NCI-H2171 treated with DMSO at 0.1 percent for 48 hours (cell line): Measurements from ENCODE around the gene OR52E6.

Experiments
- DNase-seq: peaks from one replicate; lab custom pipeline; 2025; lab: John Stamatoyannopoulos, UW

Gene OR52E6

DNA sequence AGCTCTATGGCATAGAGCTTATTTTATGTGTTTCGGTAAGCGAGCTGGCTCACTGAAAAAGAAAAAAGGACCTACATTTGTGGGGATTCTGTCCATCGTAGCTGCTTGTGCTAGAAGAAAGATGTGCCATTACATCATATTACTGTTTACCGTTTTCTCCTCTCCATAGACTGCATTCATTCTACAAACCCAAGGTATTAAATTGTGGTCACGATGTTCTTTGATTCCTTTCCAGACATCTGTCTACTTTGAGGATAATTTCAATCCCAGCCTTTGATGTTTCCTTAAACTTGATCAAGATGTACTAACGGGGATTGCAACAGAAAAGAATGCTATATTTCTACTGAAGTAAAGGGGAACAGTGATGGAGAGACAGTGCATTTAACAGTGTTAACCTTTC is 45.2 kb downstream of the OR52E6 start:
- DNase-seq, result no peak

DNA sequence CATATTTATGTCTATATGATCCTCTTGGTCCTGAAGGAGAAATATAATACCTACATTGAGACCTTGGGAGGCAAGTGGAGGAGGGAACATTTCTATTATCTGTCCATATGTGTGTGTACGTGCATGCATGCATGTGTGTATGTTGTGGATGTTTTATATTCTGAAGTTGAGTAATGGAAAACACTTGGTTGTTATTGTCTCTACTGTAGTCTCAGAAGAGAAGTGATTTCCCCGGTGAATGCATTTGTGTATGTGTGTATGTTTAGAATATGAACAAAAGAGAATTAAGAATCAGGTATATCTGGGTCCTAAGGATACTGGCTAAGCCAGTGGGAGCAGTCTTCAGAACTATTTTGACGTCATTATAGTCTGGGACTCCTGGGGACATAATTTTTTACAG is 50.5 kb downstream of the OR52E6 start, which contains the start of gene OR52N1:
OR52N1 (minus strand) TSS at position 101 of the 400 bp plus-strand sequence. CDS start 2,449 bp downstream, outside the sequence.
- no peak for DNase-seq
